A549 (cell line): ENCODE data around the gene OSGEP. TPM values are rescaled to one million over a fixed set of nuclear protein-coding genes. Genes with fewer than 3 reads are reported as not detected.

ENCODE experiments used
- ATAC-seq, 2 experiments: fragments of 200-7000 bp in 1 of 2; fragments of >200 bp in 1 of 2; cut with Nextera tagmentation in 1 of 2; cut with Tn5 transposase in 1 of 2; 3 replicates each; pipeline versions ENCODE4 v1.8.0 to v1.9.1; 2018 to 2020; ENCODE audit warnings: mild to moderate bottlenecking in 1 of 2, moderate library complexity in 1 of 2
- CTCF ChIA-PET: fragments of 300-600 bp; sonication (Branson Sonifier 250); formaldehyde crosslinking; extraction: SDS; loops from one replicate; lab custom pipeline; 2021; ENCODE audit warnings: antibody characterized with exemption, inconsistent platforms; lab: Yijun Ruan, JAX
- POLR2A ChIA-PET: fragments of 350-600 bp; formaldehyde crosslinking; extraction: SDS; loops from one replicate; lab custom pipeline; 2021; ENCODE audit warnings: antibody characterized with exemption, inconsistent platforms; lab: Yijun Ruan, JAX
- DNase-seq, 2 experiments: peaks; one replicate each; pipeline versions ENCODE4 v3.0.0 to v3.0.0-alpha.2; 2011 to 2016; ENCODE audit warnings: low read depth in 1 of 2, low spot score in 1 of 2
- FAIRE-seq: peaks from 2 replicates; lab custom pipeline; 2011; peaks lifted over from hg19 to GRCh38; lab: Jason Lieb, UNC
- H3K27ac ChIP-seq, 2 experiments: fragments of >200 bp; sonication (Bioruptor Twin); formaldehyde crosslinking; 3 replicates each; pipeline ENCODE4 v1.5.1; 2016 to 2017
- H3K4me1 ChIP-seq: fragments of >200 bp; sonication (Bioruptor Twin); formaldehyde crosslinking; 3 replicates; pipeline ENCODE4 v1.6.1; 2016
- H3K4me2 ChIP-seq: fragments of >200 bp; sonication (Bioruptor Twin); formaldehyde crosslinking; 3 replicates; pipeline ENCODE4 v1.6.1; 2016
- H3K4me3 ChIP-seq: fragments of >200 bp; sonication (Bioruptor Twin); formaldehyde crosslinking; 3 replicates; pipeline ENCODE4 v1.5.1; 2016
- H3K9me3 ChIP-seq: fragments of >200 bp; sonication (Bioruptor Twin); formaldehyde crosslinking; 3 replicates; pipeline ENCODE4 v1.6.1; 2016
- ATOH8 ChIP-seq: fragments of 250-450 bp; sonication (Bioruptor Pico); IDR thresholded peaks from 2 replicates; pipeline ENCODE4 v1.5.0; 2020; ENCODE audit warnings: low read depth, mild to moderate bottlenecking, moderate library complexity
- BHLHE40 ChIP-seq: IDR thresholded peaks from 2 replicates; pipeline ENCODE4 v1.6.1; 2012; ENCODE audit warnings: low read depth, low read length, inconsistent platforms
- CEBPB ChIP-seq, 2 experiments: fragments of >200 bp in 1 of 2; sonication (Bioruptor Twin) in 1 of 2; formaldehyde crosslinking in 1 of 2; IDR thresholded peaks; 2 replicates each; pipeline ENCODE4 v1.6.1; 2012 to 2016
- CTCF ChIP-seq: fragments of >200 bp; sonication (Bioruptor Twin); formaldehyde crosslinking; IDR thresholded peaks from 3 replicates; pipeline ENCODE4 v1.5.1; 2016
- ELK1 ChIP-seq: fragments of 150-350 bp; IDR thresholded peaks from 2 replicates; pipeline ENCODE4 v1.6.1; 2014; ENCODE audit warnings: low read depth, mild to moderate bottlenecking, low read length
- HDAC2 ChIP-seq: fragments of 200-600 bp; sonication (generic); IDR thresholded peaks from 2 replicates; pipeline ENCODE4 v1.6.1; 2016
- HMGXB4 ChIP-seq: fragments of 250-450 bp; sonication (Bioruptor Pico); IDR thresholded peaks from 2 replicates; pipeline ENCODE4 v1.5.0; 2021; ENCODE audit warnings: mild to moderate bottlenecking, moderate library complexity, borderline replicate concordance
- HOXA7 ChIP-seq: fragments of 250-450 bp; sonication (Bioruptor Pico); IDR thresholded peaks from 2 replicates; pipeline ENCODE4 v1.5.0; 2020; ENCODE audit warnings: mild to moderate bottlenecking, moderate library complexity
- HOXB5 ChIP-seq: fragments of 250-450 bp; sonication (Bioruptor Pico); IDR thresholded peaks from 2 replicates; pipeline ENCODE4 v1.5.0; 2020; ENCODE audit warnings: mild to moderate bottlenecking, moderate library complexity
- JUN ChIP-seq, 2 experiments: fragments of >200 bp; sonication (Bioruptor Twin); formaldehyde crosslinking; IDR thresholded peaks; 2 replicates in 1 of 2; 3 replicates in 1 of 2; pipeline ENCODE4 v1.6.1; 2016 to 2017
- JUNB ChIP-seq: fragments of >200 bp; sonication (Bioruptor Twin); formaldehyde crosslinking; IDR thresholded peaks from 2 replicates; pipeline ENCODE4 v1.6.1; 2016
- MAFK ChIP-seq: fragments of 450-650 bp; IDR thresholded peaks from 2 replicates; pipeline ENCODE4 v1.6.1; 2014; ENCODE audit not compliant: partially characterized antibody
- MAX ChIP-seq: IDR thresholded peaks from 2 replicates; pipeline ENCODE4 v1.6.1; 2012
- MAZ ChIP-seq: fragments of 150-350 bp; IDR thresholded peaks from 2 replicates; pipeline ENCODE4 v1.6.1; 2014; ENCODE audit warnings: antibody characterized with exemption, low read depth, low read length, borderline replicate concordance
- MYC ChIP-seq: IDR thresholded peaks from 2 replicates; pipeline ENCODE4 v1.6.1; 2012; ENCODE audit warnings: mild to moderate bottlenecking, inconsistent platforms, low read length, improper control_type of control experiment, borderline replicate concordance
- NPAS2 ChIP-seq: fragments of 250-450 bp; sonication (Bioruptor Pico); IDR thresholded peaks from 2 replicates; pipeline ENCODE4 v1.8.0; 2022; ENCODE audit warnings: mild to moderate bottlenecking, moderate library complexity, borderline replicate concordance
- NR3C1 ChIP-seq: fragments of >200 bp; sonication (Bioruptor Twin); formaldehyde crosslinking; IDR thresholded peaks from 3 replicates; pipeline ENCODE4 v1.6.1; 2017
- PBX3 ChIP-seq: IDR thresholded peaks from 2 replicates; pipeline ENCODE4 v1.6.1; 2012
- PHF8 ChIP-seq: fragments of 200-600 bp; sonication (generic); IDR thresholded peaks from 2 replicates; pipeline ENCODE4 v1.6.1; 2016; ENCODE audit warnings: low read depth, mild to moderate bottlenecking, antibody characterized with exemption, moderate library complexity, borderline replicate concordance
- POLR2A ChIP-seq: IDR thresholded peaks from 2 replicates; pipeline ENCODE4 v1.6.1; 2012; ENCODE audit warnings: mild to moderate bottlenecking, low read length
- RCOR1 ChIP-seq: fragments of 150-350 bp; IDR thresholded peaks from 2 replicates; pipeline ENCODE4 v1.6.1; 2014; ENCODE audit warnings: antibody characterized with exemption, low read length, low read depth
- RFX5 ChIP-seq: fragments of 450-650 bp; IDR thresholded peaks from 2 replicates; pipeline ENCODE4 v1.7.1; 2014; ENCODE audit warnings: antibody characterized with exemption, mild to moderate bottlenecking, moderate library complexity
- RNF2 ChIP-seq: fragments of 200-600 bp; sonication (generic); IDR thresholded peaks from 2 replicates; pipeline ENCODE4 v1.6.1; 2016; ENCODE audit warnings: low read depth, mild to moderate bottlenecking, antibody characterized with exemption, moderate library complexity, borderline replicate concordance
- TFCP2L1 ChIP-seq: fragments of 250-450 bp; sonication (Bioruptor Pico); IDR thresholded peaks from 2 replicates; pipeline ENCODE4 v1.5.0; 2021; ENCODE audit warnings: mild to moderate bottlenecking
- ZC3H11A ChIP-seq: fragments of 450-650 bp; IDR thresholded peaks from 2 replicates; pipeline ENCODE4 v1.6.1; 2014; ENCODE audit warnings: antibody characterized with exemption, mild to moderate bottlenecking
- ZFP36 ChIP-seq: fragments of 450-650 bp; IDR thresholded peaks from 2 replicates; pipeline ENCODE4 v1.6.1; 2014; ENCODE audit warnings: borderline replicate concordance; ENCODE audit not compliant: partially characterized antibody
- ZSCAN20 ChIP-seq: fragments of 250-450 bp; sonication (Bioruptor Pico); IDR thresholded peaks from 2 replicates; pipeline ENCODE4 v1.8.0; 2022; ENCODE audit warnings: mild to moderate bottlenecking, moderate library complexity
- WGBS: methylation state at CpG from one replicate; pipeline ENCODE4 v1.1.6; 2017; ENCODE audit errors: missing lambda C conversion rate; 5-methylcytosine and 5-hydroxymethylcytosine counted together
- polyA plus RNA-seq, 4 experiments: library from polyadenylated mRNA; depleted of rRNA in 3 of 4; stranded (reverse); fragments of >200 nt; fragmentation: RNase III in 1 of 4; extraction: RNeasy Plus Mini Kit Qiagen cat#74134 plus additional on column Dnase treatment in 1 of 4; gene quantifications; 2 replicates in 3 of 4; 3 replicates in 1 of 4; pipeline ENCODE4 v1.2.3, GENCODE V29; 2011 to 2017

OSGEP gene
- polyA plus RNA-seq, 2 of the 4 experiments (the other 2 are of a cell fraction), result 30.4 to 33.2 TPM

- ChIA-PET CTCF (interaction anchor here (1.0 to 3.8 kb wide), 4 partner anchors 9 to 20 kb away, joined by 3 to 31 read pairs (median 3); partner anchors contain the start of gene TEP1), POLR2A (no interaction called here)
- Histone ChIP-seq H3K4me3 (no peak overlapping the region), H3K27ac (no peak overlapping the region), H3K9me3 (no peaks in the 10 kb centered on the region), H3K4me2 (no peak overlapping the region), H3K4me1 (no peaks in the 10 kb centered on the region)
- no peak for ATAC-seq
- WGBS, result 78% methylated on average over 23 of the region's 30 CpGs
- FAIRE-seq, result no peak
- DNase-seq, result no peak
- TF ChIP-seq HMGXB4 (CRISPR knock-in tag) (no peak), JUNB (no peak), MAZ (no peak), HOXB5 (CRISPR knock-in tag) (no peak), RNF2 (no peak), ZC3H11A (no peak), PHF8 (no peak)
- TF ChIP-seq, all 56 proteins: peak for 0
These were observed 24.6 kb downstream of the OSGEP start for GRCh38 chr14:20429801-20430669.

GRCh38 chr14:20428802-20429201 lies 25.8 kb downstream of the OSGEP start:
- Histone ChIP-seq H3K27ac (no peak overlapping the region), H3K9me3 (no peaks in the 10 kb centered on the region), H3K4me2 (no peak overlapping the region), H3K4me1 (no peaks in the 10 kb centered on the region), H3K4me3 (no peak overlapping the region)
- WGBS, result 59% methylated on average over 5 of the region's 5 CpGs
- TF ChIP-seq ATOH8 (CRISPR knock-in tag), result no peak
- no peak for TF ChIP-seq RCOR1
- no peak for TF ChIP-seq TFCP2L1 (CRISPR knock-in tag)
- no peak for TF ChIP-seq MAFK
- no peak for TF ChIP-seq ZFP36
- no peak for TF ChIP-seq PBX3
- no peak for TF ChIP-seq ZSCAN20 (CRISPR knock-in tag)
- TF ChIP-seq JUN (IDR thresholded peaks at IDR 0.05), result no peak
- no peak for TF ChIP-seq NPAS2
- TF ChIP-seq HOXA7 (CRISPR knock-in tag), result no peak
- TF ChIP-seq HDAC2, result no peak
- CTCF ChIA-PET, result interaction anchor here (0.9 to 3.8 kb wide), 2 partner anchors 14 to 17 kb away, joined by 3 to 31 read pairs; partner anchors contain the start of gene TEP1
- FAIRE-seq (no peak), DNase-seq (no peak), ATAC-seq (no peak)
- POLR2A ChIA-PET, result interaction anchor here (1.0 kb wide), 1 partner anchor 33 kb away, joined by 3 read pairs; the partner anchor contains the start of gene PIP4P1

GRCh38 chr14:20428010-20428365 lies 26.6 kb downstream of the OSGEP start:
- FAIRE-seq (no peak), ATAC-seq (no peak), DNase-seq (no peak)
- no peaks in the 10 kb centered on the region for H3K4me1 ChIP-seq
- no peak overlapping the region for H3K4me2 ChIP-seq
- H3K27ac ChIP-seq, result no peak overlapping the region
- WGBS, result 94% methylated on average over 5 of the region's 5 CpGs
- POLR2A ChIA-PET, result no interaction called here
- H3K9me3 ChIP-seq, result no peaks in the 10 kb centered on the region
- CTCF ChIA-PET, result interaction anchor here (3.8 kb wide), 1 partner anchor 13 kb away, joined by 31 read pairs; the partner anchor contains the start of gene TEP1
- no peak overlapping the region for H3K4me3 ChIP-seq
- TF ChIP-seq CEBPB (IDR thresholded peaks at IDR 0.05), result no peak
- TF ChIP-seq CTCF, result no peak
- no peak for TF ChIP-seq HOXA7 (CRISPR knock-in tag)
- TF ChIP-seq NR3C1, result no peak
- no peak for TF ChIP-seq BHLHE40
- TF ChIP-seq NPAS2, result no peak
- TF ChIP-seq MYC, result no peak
- TF ChIP-seq RFX5, result no peak
- no peak for TF ChIP-seq MAZ
- no peak for TF ChIP-seq ZC3H11A
- TF ChIP-seq TFCP2L1 (CRISPR knock-in tag), result no peak
- no peak for TF ChIP-seq MAX
- TF ChIP-seq ZSCAN20 (CRISPR knock-in tag), result no peak
- TF ChIP-seq POLR2A, result no peak
- TF ChIP-seq HOXB5 (CRISPR knock-in tag), result no peak
- no peak for TF ChIP-seq ELK1
